Stimulated activated CD8-positive, alpha-beta memory T cell treated with anti-CD3 and anti-CD28 coated beads, Interleukin-2, amount 100 ng/mL, for 48 hours (primary cell): ENCODE data around the gene AKAP3.
A peak's percentile ranks its signal among the peaks of the same experiment; 100 is the strongest.

Experiments used
- DNase-seq, 2 donors: peaks; one replicate each; pipeline ENCODE4 v3.0.0-alpha.2; 2020; ENCODE audit warnings: low read depth in 2 of 2

The AKAP3 gene

DNA sequence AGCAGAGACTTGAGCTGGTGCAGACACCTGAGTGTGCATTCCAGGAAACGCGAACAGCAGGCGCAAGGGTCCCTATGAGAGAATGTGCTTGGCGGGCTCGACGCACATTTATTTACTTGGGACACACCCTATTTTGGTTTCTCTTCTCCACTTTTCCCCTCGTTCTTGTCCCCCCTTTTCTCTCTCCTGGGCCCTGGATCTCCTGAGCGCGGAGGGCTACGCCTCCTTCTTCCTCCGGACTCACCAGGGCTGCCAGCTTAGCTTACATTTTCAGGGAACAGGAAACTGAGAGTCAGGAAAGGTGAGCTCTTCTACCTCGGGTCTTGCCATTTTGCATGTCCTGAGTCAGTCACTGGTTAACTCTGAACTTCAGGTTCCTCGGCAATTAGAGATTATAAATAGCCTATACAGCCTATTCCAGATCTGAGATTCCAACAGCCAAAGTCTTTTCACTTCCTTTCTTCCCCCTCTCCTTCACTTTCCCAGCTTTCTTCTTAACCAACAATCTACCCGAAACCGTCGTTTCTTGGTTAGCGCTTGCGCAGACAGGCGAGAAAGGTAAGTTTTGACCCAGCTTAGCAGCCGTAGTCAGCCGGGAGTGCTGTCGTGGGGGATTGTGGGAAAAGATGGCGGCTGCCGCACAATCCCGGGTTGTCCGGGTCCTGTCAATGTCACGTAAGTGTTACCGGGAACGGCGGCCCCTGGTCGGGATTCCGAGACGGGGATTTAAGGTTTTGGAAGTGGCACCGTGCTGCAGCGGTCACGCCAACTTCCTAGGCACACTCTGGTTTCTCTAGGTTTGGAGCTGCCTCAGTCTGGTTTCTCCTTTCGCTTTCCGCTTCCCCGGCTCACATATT, at the start of gene AKAP3, which contains the start of gene NDUFA9:
Gene AKAP3 (minus strand): TSS at position 551 of the 857 bp plus-strand sequence. CDS start 10,855 bp downstream, outside the sequence.
Gene NDUFA9 (plus strand): TSS at position 614 of the 857 bp plus-strand sequence. CDS start 13 bp downstream, at position 627.
- DNase-seq: peak; percentile 63 to 71

DNA sequence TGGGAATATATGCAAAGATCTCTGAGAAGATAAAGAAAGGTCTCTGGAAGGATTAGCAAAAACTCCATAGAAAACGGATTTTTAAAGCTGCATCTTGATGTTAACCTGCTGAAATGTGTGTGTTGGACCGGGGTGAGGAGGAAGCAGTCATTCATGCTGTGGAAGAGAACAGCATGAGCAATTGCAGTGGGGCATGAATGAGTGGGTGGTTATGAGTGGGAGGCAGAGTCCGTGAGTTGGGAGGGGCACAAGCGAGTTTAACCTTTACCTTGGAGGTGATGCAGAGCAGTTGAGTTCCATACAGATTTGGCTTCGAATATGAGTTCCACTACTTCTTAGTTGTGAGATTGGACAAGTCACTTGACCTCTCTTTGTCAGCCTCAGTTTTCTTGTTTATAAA, 41.9 kb upstream of the AKAP3 start:
- DNase-seq: no peak

DNA sequence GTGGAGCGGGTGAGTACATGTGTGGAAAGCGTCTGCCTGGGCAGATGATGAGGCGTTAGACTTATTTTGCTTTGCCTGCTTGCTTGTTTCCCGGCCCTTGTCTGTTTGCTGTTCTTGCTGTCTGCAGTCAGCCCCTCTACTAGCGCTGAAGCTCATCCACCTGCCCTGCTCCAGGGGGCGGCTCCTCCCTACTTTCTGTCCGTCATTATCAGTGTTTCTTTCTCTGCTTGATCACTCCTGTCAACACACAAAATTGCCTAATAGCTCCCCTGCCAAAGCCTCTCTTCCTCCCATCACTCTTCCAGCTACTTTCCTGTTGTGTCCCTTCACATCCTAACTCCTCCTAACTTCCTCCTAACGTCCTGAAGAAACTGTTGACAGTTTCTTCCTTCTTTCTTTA, 36.5 kb upstream of the AKAP3 start:
- no peak for DNase-seq

DNA sequence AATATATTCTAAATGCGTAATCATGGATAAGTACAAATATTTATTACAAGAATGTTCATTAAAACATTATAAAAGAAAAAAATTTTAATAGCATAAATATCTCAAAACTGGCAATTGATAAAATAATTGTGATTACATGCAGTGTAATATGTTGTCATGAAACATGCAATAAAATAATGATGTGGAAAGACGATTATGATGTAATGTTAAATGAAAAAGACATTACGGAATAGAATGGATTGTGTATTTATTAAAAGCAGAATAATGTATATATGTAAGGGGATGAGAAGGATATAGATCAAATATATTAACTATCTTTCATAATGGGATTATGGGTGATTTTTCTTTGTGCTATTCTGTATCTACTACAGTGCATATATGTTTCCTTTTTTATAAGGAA, 32.9 kb upstream of the AKAP3 start:
- no peak for DNase-seq

DNA sequence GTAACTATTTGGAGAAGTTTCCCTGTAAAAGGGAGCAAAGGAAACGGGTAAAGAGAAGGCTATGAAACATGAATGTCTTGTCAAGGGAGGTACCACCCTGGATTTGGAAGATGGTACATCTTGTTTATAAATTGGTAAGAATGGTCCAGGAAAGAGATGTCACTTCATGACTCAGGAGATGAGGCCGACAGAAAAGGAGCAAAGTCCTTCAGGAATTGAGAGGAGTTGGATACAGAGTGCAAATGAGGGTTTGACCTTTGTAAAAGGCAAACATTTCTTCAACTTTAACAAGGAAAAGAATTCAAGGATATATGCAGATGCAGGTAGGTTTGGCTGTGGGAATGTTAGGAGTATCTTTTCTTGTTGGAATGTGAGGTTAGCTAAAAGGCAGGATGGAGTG, 30.9 kb upstream of the AKAP3 start:
- DNase-seq: no peak

DNA sequence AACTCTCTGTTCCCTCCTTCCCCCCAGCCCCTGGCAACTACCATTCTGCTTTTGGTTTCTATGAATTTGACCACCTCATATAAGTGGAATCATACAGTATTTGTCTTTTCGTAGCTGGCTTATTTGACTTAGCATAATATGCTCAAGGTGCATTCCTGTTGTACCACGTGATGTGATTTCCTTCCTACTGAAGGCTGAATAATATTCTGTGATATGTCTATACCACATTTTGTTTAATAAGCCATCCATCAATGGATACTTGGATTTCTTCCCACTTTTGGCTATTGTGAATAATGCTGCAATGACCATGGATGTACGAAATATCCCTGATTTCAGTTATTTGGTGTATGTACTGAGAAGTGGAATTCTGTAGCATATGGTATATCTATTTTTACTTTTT, 16.4 kb upstream of the AKAP3 start:
- DNase-seq: no peak

DNA sequence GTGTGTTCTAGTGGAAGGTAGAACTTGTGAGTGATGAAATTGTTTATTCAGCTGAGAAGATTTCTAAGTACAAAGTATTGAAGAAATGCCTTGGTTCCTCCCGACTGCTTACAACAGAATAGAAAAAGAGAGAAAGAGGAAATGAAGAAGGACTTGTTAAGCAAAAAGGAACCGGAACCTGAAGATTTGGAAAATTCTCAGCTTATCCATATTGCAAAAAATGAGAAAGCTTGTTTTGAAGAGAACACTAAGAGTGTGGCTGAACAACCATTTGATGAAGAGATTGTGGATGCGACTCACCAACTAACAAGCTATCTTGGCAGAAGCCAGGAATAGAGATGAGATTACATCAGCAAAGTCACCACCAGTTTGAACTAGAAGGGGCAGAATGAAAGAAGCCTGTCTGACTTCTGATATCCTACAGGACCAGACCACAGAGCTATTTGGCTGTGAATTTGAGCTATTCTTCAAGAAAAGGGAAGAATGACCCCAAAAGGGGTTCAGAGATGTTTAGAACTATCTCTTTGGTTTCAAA, 15.2 kb upstream of the AKAP3 start:
- no peak for DNase-seq

DNA sequence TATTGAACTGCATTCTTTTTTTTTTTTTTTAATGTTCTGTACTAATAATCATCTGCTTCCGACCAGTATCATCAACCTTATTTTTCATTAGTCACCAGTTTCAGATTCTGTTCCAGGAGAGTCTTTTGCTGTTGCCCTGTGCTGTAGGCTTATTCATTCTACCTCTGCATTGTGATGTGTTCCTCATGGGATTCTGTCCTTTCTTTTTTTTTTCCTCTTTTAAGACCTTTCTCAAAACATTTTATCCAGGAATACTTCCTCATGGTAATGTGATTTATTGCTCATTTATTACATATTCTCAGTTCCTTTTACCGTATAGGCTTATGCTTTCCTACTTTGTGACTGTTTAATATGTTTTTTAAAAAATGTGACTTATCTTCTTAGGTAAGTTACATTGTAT, 4.8 kb upstream of the AKAP3 start:
- no peak for DNase-seq

DNA sequence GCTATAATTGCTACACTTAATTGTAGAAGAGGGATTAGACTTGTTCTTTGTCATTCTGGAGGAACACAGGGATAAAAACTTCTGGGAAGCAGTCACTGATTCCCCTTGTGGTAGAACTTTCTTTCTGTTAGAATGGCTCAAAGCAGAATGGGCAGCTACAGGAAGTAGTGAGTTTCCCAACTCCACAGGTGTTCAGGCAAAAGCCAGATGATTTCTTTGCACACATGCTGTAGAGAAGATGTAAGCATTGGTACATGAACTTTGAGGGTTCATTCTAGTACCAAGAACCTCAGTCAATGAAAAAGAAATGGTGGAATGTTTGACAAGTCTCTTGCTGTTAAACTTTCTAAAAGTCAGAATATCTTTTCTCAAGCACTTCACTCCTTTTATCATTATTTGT, 4.4 kb upstream of the AKAP3 start:
- DNase-seq: no peak

DNA sequence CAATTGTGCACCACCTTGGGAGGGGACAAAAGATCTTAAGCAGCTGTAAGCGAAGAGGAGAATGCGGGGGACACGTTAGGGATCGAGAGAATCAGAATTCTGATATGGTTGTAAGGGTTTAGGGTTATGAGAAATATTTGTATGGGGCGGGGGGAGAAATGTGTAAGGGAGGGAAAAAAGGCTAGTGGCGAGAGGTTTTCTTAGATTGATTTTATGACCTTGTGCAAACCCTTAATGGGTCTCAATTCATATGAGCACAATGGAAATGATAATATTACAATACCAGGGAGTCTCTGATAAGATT, 459 bp upstream of the AKAP3 start:
- no peak for DNase-seq

DNA sequence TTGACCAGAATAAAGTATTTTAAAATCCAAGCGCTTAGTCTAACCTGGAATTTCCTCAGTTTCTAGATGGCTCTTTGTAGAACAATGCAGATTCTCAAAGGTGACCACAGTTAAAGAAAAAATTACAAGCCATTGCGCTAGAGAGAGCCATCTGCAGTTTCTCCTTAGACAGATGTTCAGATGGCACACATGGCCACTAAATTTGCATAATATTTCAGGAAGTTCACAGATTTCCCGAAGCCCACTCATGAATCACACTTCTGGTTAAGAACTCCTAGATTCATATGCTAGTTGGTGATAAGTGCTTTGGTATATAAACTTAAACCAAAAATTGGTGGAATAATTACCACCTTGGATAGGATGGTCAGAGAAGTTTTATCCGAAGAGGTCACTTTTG, 749 bp downstream of the AKAP3 start:
- no peak for DNase-seq

DNA sequence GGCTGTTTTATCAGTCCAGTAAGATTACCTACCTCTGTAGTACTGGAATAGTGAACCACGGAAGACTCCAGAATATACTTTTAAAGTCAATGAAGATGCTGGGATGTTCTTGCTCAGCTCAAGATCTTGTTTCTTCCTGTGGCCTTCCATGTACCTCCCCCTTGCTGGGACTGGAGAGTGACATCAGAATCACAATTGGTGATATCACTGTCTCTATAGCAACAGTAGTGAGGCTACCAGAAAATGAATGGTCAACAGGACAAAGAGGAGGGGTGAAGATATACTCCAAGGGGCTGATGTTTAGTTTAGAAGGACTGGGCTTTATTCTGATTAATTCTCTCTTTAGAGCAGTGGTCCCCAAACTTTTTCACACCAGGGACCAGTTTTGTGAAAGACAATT, 3.8 kb downstream of the AKAP3 start:
- DNase-seq: no peak

DNA sequence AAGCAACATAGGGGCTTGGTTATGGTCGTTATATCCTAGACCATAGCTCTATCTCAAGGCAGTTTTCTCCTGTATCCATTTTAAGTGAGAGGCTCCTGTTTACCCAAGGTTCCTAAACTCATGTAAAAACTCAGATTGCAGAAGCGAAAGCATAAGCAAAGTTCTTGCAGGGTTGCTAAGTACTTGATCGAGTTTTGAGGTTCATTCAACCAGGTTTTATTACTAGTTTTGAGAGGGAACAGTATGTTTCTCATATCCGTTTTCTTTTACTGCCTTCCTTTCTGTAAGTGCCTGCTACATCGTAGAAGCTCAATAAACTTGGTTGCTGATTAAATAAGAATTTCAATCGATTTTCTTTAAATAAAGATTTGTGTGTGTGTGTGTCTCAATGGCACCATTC, 5.1 kb downstream of the AKAP3 start:
- DNase-seq: no peak

DNA sequence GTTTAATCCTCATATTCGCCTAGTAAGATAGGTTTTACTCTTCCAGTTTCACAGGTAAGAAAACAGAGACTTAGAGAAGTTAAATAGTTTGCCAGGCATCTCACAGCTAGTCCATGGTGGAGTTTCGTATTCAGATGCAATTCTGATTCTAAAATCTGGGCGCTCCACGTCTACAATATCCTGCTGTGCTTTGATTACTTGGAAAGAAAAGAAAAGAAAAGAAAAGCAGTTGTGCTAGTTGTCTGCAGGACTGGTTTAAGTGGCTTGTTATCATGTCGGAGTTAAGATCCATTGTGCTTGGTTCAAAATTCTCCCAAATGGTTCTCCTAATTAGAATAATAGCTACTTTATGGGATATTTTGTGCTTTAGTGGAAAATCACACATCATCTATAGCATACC, 18.6 kb downstream of the AKAP3 start:
- no peak for DNase-seq

DNA sequence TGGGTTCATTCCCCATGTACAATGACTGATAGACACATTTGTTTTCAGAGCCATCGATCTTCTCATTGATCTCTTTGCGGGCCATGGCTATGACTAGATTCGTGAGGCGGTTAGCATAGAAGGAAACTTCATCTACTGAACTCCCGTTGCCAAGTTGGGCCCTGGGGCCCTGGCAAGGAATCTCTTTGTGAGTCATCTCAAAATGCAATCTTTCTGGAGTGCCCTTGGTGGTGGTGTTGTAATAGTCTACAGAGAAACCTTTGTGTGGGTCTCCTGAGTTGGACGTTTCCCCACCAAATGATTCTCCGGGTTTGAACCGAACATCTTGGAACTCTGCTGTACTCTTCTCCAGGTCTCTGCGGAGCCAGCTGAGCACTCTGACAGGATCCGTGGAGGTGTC, 20.4 kb downstream of the AKAP3 start:
- DNase-seq: no peak

DNA sequence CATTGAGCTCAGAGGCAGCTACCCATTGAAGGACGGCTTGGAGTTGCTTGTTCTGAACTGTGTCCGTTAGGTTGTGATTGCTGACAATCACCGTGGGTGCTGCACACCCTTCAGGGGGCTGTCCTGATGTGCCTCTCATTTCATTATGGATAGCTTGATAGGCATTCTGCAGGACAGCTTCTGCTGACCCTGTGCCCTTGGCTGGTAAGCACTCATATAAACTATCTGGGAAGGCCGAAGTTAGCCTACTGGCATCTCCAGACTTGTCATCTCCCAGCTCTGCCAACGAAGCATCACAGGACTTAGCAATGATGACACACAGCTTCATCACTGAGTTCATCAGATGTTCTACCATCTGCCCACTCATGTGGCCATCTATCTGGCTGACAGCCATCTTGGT, 22.3 kb downstream of the AKAP3 start:
- DNase-seq: no peak

DNA sequence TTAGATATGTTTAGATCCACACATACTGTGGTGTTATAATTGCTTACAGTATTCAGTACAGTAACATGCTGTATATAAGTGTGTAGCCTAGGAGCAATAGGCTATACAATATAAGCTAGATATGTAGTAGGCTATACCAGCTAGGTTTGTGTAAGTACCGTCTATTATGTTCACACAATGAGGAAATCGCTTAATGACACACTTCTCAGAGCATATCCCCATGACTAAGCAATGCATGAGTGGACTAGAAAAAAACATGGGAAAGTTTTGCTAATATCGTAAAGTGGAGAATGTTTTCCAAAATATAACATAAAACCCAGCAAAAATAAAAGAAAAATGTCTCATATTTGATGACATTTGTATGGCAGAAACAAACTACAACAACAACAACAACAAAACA, 27.3 kb downstream of the AKAP3 start:
- no peak for DNase-seq

DNA sequence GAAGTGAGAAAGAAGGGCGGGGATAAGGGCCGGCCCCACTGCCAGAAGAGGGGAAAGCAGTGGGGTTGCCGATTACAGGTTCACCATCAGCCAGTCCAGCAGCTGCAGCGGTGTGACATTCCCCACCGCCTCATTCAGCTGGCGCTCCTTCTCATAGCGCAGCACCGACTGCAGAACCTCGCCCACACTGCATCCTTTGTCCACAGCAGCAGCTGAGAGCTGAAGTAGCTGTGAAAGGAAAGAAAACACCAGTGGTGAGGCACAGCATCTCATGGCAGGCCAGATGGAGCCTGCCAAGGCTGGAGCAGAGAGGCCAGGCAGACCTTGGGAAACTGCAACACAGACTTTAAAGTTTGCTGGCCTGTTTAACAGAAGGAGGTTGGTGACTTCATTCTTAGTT, 33.2 kb downstream of the AKAP3 start:
- DNase-seq: no peak

DNA sequence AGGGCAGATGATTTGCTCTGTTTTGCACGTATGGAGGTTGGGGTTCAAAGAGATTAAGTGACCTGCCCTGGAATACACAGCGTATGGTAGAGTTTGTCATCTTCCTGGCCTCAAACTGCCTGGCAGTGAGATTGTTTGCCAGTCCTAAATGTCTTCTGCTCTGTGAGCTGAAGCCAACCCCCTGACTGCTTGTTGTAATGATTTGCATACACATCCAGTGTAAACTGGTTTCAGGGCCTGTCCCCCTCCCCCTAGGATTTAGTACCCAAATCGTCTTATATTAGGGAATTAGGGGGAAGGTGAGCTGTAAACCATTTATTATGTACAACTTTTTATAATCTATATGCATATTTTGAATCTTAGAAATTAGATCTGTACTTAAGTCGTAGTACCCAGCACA, 38.4 kb downstream of the AKAP3 start:
- DNase-seq: no peak

DNA sequence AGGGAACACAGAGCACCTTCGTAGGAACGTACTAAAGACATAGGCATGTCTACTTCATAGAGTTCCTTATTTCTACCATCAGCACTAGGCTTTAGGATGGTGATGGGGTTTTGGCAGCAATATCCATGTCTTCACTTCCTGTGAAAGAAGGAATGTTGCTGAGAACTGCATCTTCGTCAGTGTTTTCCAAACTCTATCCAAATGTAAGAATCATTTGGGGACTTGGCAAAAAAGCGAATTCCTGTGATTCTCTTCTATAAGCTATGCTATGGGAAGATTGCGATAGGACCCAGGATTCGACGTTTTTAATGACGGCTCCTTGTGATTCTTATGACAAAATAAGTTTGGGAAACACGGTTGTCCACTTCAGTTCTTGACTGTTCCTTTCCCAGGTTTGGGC, 39.8 kb downstream of the AKAP3 start:
- no peak for DNase-seq

DNA sequence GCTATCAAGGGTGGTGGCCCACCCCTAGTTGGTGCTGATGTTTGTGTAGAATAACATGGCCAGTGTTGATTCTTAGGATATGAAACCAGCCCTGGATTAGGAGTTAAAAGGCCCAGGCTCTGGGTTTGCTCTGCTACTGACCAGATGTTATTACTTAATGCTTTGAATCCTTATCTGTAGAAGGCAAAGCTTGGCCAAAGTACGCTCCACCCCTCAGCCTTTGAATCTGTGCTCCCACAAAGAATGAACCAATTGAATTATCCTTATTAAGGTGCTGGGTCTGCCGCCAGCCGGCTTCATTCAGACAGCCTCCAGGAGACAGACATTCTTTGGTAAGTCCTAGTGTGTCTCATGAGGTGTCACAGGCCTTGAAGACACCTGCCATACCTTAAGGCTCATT, 41.8 kb downstream of the AKAP3 start:
- no peak for DNase-seq

DNA sequence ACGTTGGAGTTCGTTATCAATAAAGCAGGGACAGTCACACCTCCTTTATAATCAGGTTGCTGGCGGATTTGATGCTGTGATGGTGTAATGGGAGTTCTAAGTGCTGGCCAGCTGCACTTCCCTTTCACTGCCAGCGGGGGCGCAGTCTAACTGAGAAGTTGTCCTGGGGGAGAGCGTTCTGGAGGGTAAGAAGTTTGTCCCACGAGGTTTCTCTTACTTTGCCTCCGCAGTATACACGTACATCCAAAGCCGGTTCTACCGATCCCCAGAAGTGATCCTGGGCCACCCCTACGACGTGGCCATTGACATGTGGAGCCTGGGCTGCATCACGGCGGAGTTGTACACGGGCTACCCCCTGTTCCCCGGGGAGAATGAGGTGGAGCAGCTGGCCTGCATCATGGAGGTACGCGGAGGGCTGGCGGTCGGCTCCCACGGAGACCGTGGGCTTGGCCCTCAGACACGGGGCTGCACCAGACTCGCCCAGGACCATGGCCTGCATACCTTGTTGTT, 44.1 kb downstream of the AKAP3 start:
- peak; percentile 54 to 63 for DNase-seq

DNA sequence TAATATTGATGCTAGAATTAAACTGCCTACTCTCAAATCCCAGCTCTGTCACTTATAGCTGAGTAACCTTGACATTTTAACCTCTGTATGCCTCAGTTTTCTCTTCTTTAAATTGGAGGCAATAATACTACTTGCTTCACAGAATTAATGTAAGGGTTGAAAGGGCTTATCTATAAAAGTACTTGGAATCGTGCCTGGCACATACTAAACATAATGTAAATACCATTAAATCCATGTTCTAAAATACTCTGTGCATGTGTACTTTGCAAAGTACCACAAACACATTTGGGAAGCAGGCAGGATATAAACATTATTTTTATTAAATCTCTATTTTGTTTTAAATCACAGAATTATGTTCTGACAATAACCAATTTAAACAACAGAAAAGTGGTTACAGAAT, 44.9 kb downstream of the AKAP3 start:
- no peak for DNase-seq

DNA sequence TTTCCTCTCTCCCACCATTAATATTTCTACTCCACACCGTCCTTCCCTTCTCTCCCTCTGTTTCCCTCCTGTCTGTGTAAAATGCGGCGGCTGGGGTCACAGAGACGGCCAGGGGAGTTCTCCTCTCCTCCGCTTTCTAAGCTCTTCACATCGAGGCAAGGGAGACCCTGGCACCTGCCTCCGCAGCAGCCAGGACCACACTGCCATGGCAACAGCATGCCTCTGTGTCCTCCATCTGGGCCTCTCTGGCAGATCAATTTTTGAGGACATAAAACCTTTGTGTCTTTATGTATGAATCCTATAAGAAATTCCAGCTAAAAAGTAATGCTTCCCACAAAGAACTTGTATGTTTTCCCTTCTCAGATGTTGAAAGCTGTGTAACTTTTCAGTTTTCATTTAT, 45.4 kb downstream of the AKAP3 start:
- no peak for DNase-seq
